ENCODE data around the gene FLT3.
"Not testable (repeated sequence)": the region's sequence is repeated elsewhere in the genome, so short reads cannot be mapped to it uniquely, and the experiment has no call there.

Gene FLT3

GRCh38 chr13:27971776-27972477, 128.4 kb downstream of the FLT3 start:
- no peak for DNase-seq (ENCODE audit: low read depth)

GRCh38 chr13:27971236-27971645, 129.1 kb downstream of the FLT3 start:
- peak; percentile 21 for DNase-seq (ENCODE audit: low read depth)

- DNase-seq (ENCODE audit: low read depth) = no peak
These were observed 129.8 kb downstream of the FLT3 start for GRCh38 chr13:27970382-27971235.

GRCh38 chr13:27969866-27970229, 130.5 kb downstream of the FLT3 start:
- no peak for DNase-seq (ENCODE audit: low read depth)

- no peak for DNase-seq (ENCODE audit: low read depth)
These were observed 131.1 kb downstream of the FLT3 start, which contains the start of gene CDX2 for GRCh38 chr13:27969082-27969865. CDX2 (minus strand) TSS chr13:27969315; CDS start chr13:27969006, 309 bp downstream.

GRCh38 chr13:27968316-27969081, 131.9 kb downstream of the FLT3 start:
- DNase-seq (ENCODE audit: low read depth) = no peak

GRCh38 chr13:27967736-27968315, 132.6 kb downstream of the FLT3 start:
- DNase-seq (ENCODE audit: low read depth) = peak; percentile 11

- no peak for DNase-seq (ENCODE audit: low read depth)
These were observed 133.1 kb downstream of the FLT3 start for GRCh38 chr13:27967203-27967735.

- no peak for DNase-seq (ENCODE audit: low read depth)
These were observed 133.7 kb downstream of the FLT3 start for GRCh38 chr13:27966641-27967202.

- DNase-seq (ENCODE audit: low read depth) = no peak
These were observed 134.4 kb downstream of the FLT3 start for GRCh38 chr13:27965740-27966640.

- no peak for DNase-seq (ENCODE audit: low read depth)
These were observed 135.0 kb downstream of the FLT3 start for GRCh38 chr13:27965343-27965739.

- no peak for DNase-seq (ENCODE audit: low read depth)
These were observed 135.5 kb downstream of the FLT3 start for GRCh38 chr13:27964741-27965323.

GRCh38 chr13:27964206-27964605, 136.2 kb downstream of the FLT3 start:
- DNase-seq (ENCODE audit: low read depth) = not testable (repeated sequence)

- DNase-seq (ENCODE audit: low read depth) = no peak
These were observed 136.9 kb downstream of the FLT3 start for GRCh38 chr13:27963491-27963890.

- no peak for DNase-seq (ENCODE audit: low read depth)
These were observed 137.4 kb downstream of the FLT3 start for GRCh38 chr13:27962982-27963381.

- no peak for DNase-seq (ENCODE audit: low read depth)
These were observed 138.1 kb downstream of the FLT3 start for GRCh38 chr13:27962128-27962841.

GRCh38 chr13:27961227-27962085, 138.9 kb downstream of the FLT3 start:
- DNase-seq (ENCODE audit: low read depth) = no peak

Measured in EH (cell line).